Activated naive CD4-positive, alpha-beta T cell treated with anti-CD3 and anti-CD28 coated beads, Interleukin-2, amount 50 U/mL, for 24 hours (primary cell): ENCODE results near the gene RHOBTB3.
A peak's percentile ranks its signal among the peaks of the same experiment; 100 is the strongest.

Experiments used
- H3K27ac Mint-ChIP-seq: one replicate; pipeline ENCODE4 v1.8.0; 2021; ENCODE audit warnings: mild to moderate bottlenecking, mixed read lengths
- H3K27me3 Mint-ChIP-seq: one replicate; pipeline ENCODE4 v1.8.0; 2021; ENCODE audit warnings: mixed read lengths
- H3K36me3 Mint-ChIP-seq: one replicate; pipeline ENCODE4 v1.8.0; 2021; ENCODE audit warnings: mixed read lengths
- H3K4me1 Mint-ChIP-seq: one replicate; pipeline ENCODE4 v1.8.0; 2021; ENCODE audit warnings: mixed read lengths
- H3K4me3 Mint-ChIP-seq: one replicate; pipeline ENCODE4 v1.8.0; 2021; ENCODE audit warnings: mild to moderate bottlenecking, mixed read lengths
- H3K9me3 Mint-ChIP-seq: one replicate; pipeline ENCODE4 v1.8.0; 2021; ENCODE audit warnings: mixed read lengths

Gene RHOBTB3

DNA sequence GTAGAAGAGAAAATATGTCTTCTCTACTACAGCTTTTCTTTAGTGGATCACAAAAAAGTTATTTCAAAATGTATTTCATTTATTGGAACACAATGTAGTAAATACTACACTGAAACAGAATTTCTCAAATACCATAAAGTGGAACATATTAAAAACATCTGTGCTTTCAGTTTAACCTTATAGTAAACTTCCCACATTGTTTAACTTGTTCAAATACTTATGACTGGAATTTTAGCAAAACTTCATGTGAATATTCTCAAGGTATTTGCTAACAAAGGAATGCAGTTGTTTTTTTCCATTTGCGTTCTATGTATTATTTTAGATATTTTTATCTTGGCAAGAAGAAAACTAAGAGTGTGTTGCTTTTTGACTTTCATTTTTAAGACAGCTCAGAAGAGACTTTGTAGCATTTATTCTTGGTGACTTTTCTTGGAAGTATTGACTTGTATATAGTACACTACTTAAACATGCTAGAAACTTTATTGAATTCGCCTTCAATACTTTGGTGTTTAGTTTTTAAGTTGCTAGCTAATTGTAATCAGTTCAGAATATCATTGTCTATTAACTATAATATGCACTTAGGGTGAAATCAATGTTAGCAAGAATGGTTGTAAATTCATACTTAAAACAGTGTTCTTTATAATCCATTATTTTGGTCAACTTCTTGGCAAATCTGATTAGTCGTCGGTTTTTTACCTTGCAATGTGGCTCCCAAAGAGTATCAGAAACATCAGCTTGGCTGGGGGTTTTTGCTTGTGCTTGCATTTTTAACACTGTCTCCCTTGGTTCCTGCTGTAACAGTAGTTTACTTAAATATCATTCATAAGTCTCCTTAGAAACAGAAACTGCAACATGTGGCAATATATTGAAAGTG, 5.0 kb upstream of the RHOBTB3 start:
- Mint-ChIP-seq H3K27ac (no peak overlapping the region), H3K4me3 (no peak overlapping the region), H3K9me3 (no peaks in the 10 kb centered on the region), H3K27me3 (peaks cover 5% of the 10 kb centered on the region), H3K4me1 (peaks cover 52% of the 10 kb centered on the region), H3K36me3 (no peaks in the 10 kb centered on the region)

DNA sequence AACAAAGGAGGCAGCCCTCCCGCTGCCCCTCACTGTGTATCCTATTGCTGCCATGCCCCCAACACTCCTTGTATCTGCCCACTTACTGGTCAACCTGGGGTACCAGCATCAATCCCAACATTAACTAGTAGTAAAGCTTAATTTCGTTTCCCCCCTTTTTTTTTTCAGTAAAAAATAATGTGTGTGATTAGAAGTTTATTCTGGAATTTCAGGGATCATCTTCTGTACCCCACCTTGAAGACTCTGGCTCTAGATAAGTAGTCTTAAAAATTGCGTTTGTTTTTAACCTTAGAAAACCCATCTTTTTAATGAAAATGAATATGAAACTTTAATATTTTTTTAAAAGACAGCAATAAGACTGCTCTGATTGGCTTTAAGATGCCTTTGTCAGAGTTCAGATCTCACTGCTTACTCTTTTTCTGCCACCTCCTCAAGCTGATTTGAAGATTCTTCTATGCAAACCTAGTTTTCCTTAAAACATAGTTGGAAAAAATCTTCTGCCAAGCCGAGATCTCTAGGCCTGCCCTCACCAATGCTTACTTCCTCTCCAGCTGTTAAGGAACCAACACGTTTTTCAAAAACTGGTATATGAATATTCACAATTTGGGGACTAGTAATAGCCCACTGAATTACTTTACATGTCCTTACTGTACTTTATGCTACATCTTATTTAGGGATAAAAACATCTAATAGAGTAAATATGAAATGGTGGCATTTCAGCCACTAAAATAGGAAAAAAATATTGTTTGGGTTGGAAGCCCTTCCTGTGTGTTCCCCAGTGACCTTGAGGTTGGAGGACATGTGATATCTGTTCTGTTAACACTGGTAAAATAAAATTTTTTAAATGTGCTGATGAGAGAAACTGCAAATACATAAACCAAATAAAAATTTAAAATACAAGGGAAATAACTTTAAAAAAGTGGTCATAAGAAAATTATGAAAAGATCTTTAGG, 4.0 kb upstream of the RHOBTB3 start:
- Mint-ChIP-seq H3K9me3 (no peaks in the 10 kb centered on the region), H3K27me3 (peaks cover 6% of the 10 kb centered on the region), H3K4me1 (peaks cover 55% of the 10 kb centered on the region), H3K4me3 (no peak overlapping the region), H3K27ac (peak overlapping the region; percentile 33), H3K36me3 (no peaks in the 10 kb centered on the region)

DNA sequence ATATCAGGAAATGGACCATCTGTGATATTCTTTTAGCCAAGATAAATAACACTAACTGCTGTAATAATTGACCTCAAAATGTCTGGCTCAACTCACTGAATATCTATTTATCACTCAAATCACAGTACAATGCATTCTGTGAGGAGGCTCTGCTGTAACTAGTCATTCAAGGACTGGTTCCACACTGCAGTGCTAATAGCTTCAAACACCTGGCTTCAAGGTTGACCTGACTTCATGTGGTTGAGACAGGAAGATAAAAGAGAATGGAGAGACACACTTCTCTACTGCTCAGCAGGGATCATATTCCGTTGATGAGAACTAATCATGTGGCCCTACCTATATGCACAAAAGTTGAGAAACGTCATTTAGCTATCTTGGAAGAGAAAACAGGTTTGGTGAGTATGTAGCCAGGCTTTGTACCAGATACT, 3.4 kb upstream of the RHOBTB3 start:
- peaks cover 59% of the 10 kb centered on the region for H3K4me1 Mint-ChIP-seq
- H3K4me3 Mint-ChIP-seq, result no peak overlapping the region
- peaks cover 10% of the 10 kb centered on the region for H3K27me3 Mint-ChIP-seq
- no peaks in the 10 kb centered on the region for H3K9me3 Mint-ChIP-seq
- no peak overlapping the region for H3K27ac Mint-ChIP-seq
- H3K36me3 Mint-ChIP-seq, result no peaks in the 10 kb centered on the region

DNA sequence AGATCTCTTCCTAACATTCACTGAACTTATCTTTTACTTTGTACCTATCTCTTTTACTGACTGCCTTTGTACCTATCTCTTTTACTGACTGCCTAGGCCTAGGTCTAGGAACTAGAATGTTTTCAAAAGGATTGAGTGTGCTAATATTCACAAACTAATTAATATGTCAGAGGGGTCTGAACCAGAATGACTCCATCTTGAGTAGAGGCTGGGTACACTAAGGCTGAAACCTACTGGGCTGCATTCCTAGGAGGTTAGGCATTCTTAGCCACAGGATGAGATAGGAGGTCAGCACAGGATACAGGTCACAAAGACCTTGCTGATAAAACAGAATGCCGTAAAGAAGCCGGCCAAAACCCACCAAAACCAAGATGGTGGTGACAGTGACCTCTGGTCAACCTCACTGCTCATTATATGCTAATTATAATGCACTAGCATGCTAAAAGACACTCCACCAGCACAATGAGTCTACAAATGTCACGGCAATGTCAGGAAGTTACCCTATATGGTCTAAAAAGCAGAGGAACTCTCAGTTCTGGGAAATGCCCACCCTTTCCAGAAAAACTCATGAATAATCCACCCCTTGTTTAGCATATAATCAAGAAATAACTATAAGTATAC, 2.5 kb upstream of the RHOBTB3 start:
- H3K9me3 Mint-ChIP-seq, result no peaks in the 10 kb centered on the region
- peak overlapping the region; percentile 0 for H3K27ac Mint-ChIP-seq
- H3K4me3 Mint-ChIP-seq, result no peak overlapping the region
- H3K4me1 Mint-ChIP-seq, result peaks cover 62% of the 10 kb centered on the region
- no peaks in the 10 kb centered on the region for H3K36me3 Mint-ChIP-seq
- peaks cover 18% of the 10 kb centered on the region for H3K27me3 Mint-ChIP-seq

DNA sequence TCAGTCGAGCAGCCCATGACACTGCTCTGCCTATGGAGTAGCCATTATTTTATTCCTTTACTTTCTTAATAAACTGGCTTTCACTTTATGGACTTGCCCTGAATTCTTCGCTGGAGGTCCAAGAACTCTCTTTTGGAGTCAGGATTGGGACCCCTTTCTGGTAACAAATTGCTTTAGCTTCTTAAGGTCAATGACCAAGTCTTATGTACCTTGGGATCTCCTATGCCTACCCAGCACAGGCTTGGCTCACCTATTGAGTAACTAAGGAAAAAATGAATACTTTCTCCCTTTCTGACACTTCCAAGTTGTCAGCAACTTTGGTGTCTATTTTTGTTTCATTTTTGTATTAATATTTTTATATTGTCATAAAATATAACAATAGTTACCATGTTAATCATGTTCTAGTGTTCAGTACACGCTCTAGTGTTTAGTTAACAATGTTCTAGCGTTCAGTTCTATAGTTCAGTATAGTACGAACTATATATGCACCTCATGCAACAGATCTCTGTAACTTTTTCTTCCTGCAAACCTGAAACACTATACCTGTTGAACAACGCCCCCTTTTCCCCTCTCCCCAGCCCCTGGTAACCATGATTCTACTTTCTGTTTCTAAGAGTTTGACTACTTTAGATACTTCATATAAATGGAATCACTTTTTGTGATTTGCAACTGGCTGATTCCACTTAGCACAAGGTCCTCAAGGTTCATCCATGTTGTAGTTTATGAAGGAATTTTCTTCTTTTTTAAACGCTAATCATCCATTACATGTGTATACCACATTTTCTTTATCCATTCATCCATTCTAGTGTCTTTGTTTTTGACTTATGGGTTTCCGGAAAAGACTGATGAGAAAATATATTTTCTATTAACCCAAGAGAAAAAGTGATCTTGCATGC, 1.8 kb upstream of the RHOBTB3 start:
- Mint-ChIP-seq H3K4me3 (peak overlapping the region; percentile 5), H3K36me3 (no peaks in the 10 kb centered on the region), H3K27ac (peak overlapping the region; percentile 60), H3K4me1 (peaks cover 58% of the 10 kb centered on the region), H3K9me3 (no peaks in the 10 kb centered on the region), H3K27me3 (peaks cover 18% of the 10 kb centered on the region)

DNA sequence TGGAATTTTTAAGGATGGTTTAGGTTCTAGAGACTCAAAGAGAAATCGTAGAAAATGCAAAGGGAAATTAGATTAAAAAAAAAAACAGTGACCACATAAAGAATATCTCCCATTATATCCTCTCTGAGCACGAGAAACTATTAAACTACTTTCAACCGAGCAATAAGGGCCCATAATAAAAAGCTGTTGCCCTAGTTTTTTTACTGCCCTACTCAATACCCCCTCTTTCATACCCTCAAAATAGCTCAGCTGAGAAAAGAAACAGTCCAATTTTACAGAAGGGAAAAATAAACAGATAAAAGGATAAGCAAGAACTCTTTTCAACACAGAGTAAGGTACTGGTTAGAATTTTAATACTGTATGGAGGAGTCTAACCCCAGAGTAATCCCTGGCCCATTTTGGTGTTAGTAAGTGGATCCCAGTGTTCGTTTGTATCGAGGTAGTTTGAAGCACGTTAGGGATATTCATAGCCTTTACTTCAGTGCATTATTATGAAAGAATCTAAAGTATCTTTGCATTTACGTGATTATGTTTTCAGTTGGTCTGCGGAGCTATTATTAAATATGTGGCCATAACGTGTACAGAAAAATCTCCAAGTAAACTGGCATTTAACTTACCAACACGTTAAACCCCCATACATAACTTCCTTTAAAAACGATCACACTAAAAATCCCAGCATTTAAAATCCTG, 980 bp upstream of the RHOBTB3 start:
- peaks cover 20% of the 10 kb centered on the region for H3K27me3 Mint-ChIP-seq
- H3K4me3 Mint-ChIP-seq, result peak overlapping the region; percentile 80
- H3K9me3 Mint-ChIP-seq, result no peaks in the 10 kb centered on the region
- no peaks in the 10 kb centered on the region for H3K36me3 Mint-ChIP-seq
- peak overlapping the region; percentile 11 for H3K27ac Mint-ChIP-seq
- H3K4me1 Mint-ChIP-seq, result peaks cover 66% of the 10 kb centered on the region

DNA sequence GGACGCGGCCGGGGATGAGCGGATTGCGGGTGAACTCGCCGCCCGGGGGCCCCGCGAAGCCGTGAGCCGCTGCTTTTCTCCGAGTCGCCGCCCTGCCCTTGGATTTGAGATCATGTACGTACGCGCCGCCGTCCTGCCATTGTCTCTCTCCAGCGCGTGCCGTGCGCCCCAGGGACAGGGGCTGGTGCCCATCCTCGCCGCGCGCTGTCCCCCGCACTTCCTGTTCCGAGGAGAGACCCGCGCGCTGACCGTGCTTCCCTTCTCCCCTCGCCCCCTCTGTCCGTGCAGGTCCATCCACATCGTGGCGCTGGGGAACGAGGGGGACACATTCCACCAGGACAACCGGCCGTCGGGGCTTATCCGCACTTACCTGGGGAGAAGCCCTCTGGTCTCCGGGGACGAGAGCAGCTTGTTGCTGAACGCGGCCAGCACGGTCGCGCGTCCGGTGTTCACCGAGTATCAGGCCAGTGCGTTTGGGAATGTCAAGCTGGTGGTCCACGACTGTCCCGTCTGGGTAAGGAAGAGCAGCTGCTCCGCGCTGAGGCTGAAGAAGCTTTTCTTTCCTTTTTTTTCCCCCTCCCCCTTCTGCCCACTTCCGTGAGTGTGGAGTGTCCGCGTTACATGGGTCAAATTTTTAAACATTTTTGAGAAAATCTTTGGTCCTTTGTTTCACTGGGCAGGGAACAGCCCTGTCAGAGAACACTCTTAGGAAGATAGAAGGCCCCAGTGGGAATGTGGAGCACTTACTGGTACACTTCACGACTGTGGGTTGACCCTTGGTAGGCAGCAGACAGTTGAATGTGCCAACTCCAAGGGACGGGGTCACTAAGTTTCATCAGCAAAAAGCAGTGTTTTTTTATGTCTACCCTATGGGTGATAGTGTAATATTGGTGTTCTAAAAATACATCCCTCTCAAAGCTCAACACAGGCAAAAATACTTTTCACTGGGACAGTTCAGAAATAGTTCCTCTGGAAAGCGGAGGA, 727 bp downstream of the RHOBTB3 start:
- peak overlapping the region; percentile 2 for H3K27ac Mint-ChIP-seq
- H3K27me3 Mint-ChIP-seq, result peaks cover 21% of the 10 kb centered on the region
- H3K9me3 Mint-ChIP-seq, result no peaks in the 10 kb centered on the region
- peaks cover 60% of the 10 kb centered on the region for H3K4me1 Mint-ChIP-seq
- no peaks in the 10 kb centered on the region for H3K36me3 Mint-ChIP-seq
- H3K4me3 Mint-ChIP-seq, result peak overlapping the region; percentile 85

DNA sequence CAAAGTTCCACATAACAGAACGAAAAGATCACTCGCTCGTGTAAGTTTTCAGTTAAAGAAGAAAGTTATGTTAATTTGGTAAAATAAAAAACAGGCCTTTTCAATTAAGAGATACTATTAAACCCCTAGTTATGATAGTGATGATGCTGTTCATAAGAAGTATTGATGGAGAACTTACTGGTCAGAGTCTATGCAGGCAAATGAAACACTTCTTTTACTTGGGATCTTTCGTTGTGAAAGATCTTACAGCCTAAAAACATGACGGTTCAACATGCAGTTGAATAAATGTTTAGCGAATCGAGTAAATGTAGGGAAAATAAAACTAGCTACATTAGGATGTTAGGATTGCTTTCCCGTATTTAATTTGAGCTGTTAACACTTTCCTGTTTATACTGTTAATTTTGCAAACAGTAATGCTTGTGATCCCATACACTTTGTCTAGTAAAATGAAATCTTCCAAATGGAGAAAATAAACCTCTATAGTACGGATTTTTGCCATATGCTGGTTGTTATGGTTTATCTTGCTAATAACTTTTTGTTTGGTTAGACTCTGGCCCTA, 2.0 kb downstream of the RHOBTB3 start:
- Mint-ChIP-seq H3K27me3 (peaks cover 21% of the 10 kb centered on the region), H3K36me3 (no peaks in the 10 kb centered on the region), H3K4me1 (peaks cover 47% of the 10 kb centered on the region)

DNA sequence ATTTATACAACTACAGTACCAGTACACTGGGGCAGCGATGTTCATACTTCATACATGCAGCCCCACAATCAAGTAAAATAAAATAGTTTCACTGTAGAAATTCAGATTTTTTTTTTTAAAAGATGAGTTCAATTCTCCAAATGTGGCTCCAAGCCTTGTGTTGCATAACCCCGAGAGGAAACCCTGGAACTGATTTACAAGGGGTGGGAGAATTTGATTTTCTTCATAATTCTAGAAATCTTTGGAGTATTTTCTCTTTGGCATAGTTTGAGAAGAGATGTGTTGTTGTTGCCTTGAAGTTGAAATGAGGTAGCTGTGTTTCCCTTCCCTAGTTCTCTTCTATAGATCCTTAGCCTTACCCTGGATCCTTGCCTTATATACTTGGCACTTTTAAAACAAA, 3.1 kb downstream of the RHOBTB3 start:
- Mint-ChIP-seq H3K9me3 (no peaks in the 10 kb centered on the region), H3K36me3 (no peaks in the 10 kb centered on the region), H3K4me1 (peaks cover 37% of the 10 kb centered on the region), H3K27me3 (peaks cover 22% of the 10 kb centered on the region), H3K4me3 (no peak overlapping the region), H3K27ac (no peak overlapping the region)

More for the DNA sequence above, 2.0 kb downstream of the RHOBTB3 start:
- Mint-ChIP-seq H3K27ac (no peak overlapping the region), H3K4me3 (peak overlapping the region; percentile 65), H3K9me3 (no peaks in the 10 kb centered on the region)

DNA sequence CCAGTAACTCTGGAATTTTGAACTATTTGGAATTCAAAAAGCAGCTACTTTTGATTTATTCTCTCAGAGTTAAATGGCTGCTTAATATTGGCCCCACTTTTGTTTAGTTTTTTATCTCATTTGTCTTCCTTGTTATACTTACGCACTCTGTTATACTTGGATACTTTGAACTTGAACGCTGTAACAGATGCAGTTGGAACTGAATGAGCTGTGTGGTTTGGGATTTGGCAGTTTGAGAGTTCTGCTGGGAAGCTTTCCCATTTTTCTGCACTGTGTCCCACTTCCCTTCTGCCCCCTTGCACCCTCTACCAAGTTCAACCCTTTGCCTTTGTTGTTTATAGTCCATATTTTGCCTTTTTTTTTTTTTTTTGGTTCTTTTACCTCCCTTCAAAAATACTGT, 3.8 kb downstream of the RHOBTB3 start:
- Mint-ChIP-seq H3K4me1 (peaks cover 35% of the 10 kb centered on the region), H3K27me3 (peaks cover 22% of the 10 kb centered on the region), H3K27ac (peak overlapping the region; percentile 60), H3K9me3 (no peaks in the 10 kb centered on the region), H3K36me3 (no peaks in the 10 kb centered on the region), H3K4me3 (peak overlapping the region; percentile 42)

DNA sequence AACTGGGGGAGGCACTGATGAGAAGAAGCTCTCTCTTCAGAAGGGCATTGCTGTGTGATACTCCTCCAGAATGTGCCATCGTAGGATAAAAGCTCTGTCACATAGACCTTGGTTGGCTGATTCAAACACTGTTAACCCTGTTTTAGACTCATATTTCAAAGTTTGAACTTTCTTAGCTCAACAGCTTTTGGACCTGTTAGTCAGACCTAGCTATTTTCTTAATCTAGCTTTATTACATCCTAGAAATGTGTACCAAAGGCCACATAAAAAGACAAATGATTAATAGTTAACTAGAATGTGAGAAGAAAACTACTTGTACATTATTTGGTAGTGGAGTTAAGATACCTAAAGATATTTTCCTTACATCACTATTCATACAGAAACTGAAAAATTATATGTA, 4.3 kb downstream of the RHOBTB3 start:
- H3K36me3 Mint-ChIP-seq, result no peaks in the 10 kb centered on the region
- peaks cover 34% of the 10 kb centered on the region for H3K4me1 Mint-ChIP-seq
- H3K9me3 Mint-ChIP-seq, result no peaks in the 10 kb centered on the region
- peaks cover 20% of the 10 kb centered on the region for H3K27me3 Mint-ChIP-seq
- H3K27ac Mint-ChIP-seq, result peak overlapping the region; percentile 60
- H3K4me3 Mint-ChIP-seq, result no peak overlapping the region

DNA sequence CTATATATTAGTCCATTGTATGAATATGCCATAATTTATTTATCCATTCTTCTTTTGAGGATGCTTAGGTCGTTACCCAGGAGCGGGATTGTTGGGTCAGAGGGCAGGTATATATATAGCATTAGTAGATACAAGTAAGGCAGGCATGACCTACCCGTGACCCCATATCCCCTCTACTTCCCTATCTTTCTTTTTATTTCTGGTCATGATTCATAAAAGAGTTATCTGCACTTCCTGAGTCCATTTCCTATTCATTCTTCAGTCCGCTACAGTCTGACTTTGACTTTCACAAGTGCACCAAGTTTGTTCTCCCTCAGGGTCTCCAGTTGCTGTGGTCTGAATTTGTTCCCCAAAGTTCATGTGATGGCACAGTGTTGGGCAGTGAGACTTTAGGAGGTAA, 6.9 kb downstream of the RHOBTB3 start:
- Mint-ChIP-seq H3K4me1 (peaks cover 19% of the 10 kb centered on the region), H3K4me3 (no peak overlapping the region), H3K36me3 (no peaks in the 10 kb centered on the region), H3K27me3 (peaks cover 9% of the 10 kb centered on the region), H3K27ac (no peak overlapping the region), H3K9me3 (no peaks in the 10 kb centered on the region)

DNA sequence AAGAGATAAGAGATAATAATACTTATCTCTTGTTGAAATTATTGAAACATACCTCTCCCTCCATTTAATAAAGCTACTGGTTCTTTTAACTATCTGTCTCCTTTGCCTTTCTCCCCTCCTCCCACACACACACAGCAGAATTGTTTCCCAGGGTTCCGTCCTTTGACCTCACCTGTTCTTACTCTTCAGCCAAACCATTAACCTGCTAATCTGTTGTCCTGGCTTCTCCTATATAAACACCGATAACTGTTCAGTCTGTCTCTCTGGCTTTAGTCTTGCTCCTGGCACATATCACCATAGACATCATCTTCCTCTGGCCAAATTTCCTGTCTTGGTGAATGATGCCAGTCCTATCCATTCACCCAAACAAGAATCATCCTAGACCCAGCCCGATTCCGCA, 7.7 kb downstream of the RHOBTB3 start:
- Mint-ChIP-seq H3K36me3 (no peaks in the 10 kb centered on the region), H3K4me3 (no peak overlapping the region), H3K27me3 (peaks cover 4% of the 10 kb centered on the region), H3K9me3 (no peaks in the 10 kb centered on the region), H3K27ac (no peak overlapping the region), H3K4me1 (peaks cover 18% of the 10 kb centered on the region)
